Lower leg skin (tissue), 3 donors: ENCODE data around the gene ORAI3.

Experiments used
- POLR2A ChIP-seq, 2 donors: fragments of 450-650 bp; IDR thresholded peaks; one replicate each; pipeline ENCODE4 v1.6.1; 2016 to 2017; ENCODE audit warnings: antibody characterized with exemption in 2 of 2, mild to moderate bottlenecking in 1 of 2, moderate library complexity in 1 of 2
- TF ChIP-seq, protein P1 (sequence below), 3 donors: fragments of 450-650 bp; IDR thresholded peaks; one replicate each; pipeline ENCODE4 v1.5.1; 2016; ENCODE audit warnings: antibody characterized with exemption in 3 of 3, mild to moderate bottlenecking in 3 of 3, moderate library complexity in 2 of 3

DNA sequence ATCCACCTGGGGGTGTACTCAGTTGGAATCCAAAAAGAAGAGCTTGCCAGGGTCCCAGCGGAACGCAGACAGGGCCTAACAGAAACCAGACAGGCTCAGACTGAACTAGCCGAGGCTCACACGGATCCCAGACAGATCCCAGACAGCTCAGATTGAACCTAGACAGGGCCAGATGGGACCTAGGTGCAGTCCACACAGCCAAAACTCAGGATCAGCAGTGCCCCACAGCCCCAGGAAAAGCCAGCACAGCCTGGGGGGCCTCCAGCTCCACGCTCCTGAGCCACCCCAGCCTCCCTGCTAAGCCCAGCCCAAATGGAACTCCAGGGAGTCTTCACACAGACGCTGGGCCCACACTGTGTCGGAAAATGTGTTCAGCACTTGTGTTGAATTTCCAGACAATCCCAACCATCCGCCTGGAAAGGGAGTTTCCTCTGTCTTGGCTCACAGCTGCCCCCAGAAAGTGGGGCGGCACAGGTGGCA, 54.0 kb downstream of the ORAI3 start:
- TF ChIP-seq, protein P1, sequence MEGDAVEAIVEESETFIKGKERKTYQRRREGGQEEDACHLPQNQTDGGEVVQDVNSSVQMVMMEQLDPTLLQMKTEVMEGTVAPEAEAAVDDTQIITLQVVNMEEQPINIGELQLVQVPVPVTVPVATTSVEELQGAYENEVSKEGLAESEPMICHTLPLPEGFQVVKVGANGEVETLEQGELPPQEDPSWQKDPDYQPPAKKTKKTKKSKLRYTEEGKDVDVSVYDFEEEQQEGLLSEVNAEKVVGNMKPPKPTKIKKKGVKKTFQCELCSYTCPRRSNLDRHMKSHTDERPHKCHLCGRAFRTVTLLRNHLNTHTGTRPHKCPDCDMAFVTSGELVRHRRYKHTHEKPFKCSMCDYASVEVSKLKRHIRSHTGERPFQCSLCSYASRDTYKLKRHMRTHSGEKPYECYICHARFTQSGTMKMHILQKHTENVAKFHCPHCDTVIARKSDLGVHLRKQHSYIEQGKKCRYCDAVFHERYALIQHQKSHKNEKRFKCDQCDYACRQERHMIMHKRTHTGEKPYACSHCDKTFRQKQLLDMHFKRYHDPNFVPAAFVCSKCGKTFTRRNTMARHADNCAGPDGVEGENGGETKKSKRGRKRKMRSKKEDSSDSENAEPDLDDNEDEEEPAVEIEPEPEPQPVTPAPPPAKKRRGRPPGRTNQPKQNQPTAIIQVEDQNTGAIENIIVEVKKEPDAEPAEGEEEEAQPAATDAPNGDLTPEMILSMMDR (IDR thresholded peaks at IDR 0.05): no peak
- no peak for TF ChIP-seq POLR2A (IDR thresholded peaks at IDR 0.05)
